Muscle layer of duodenum (tissue), 2 donors: Measurements from ENCODE around the gene DGCR2.
"Not testable (repeated sequence)": the region's sequence is repeated elsewhere in the genome, so short reads cannot be mapped to it uniquely, and the experiment has no call there.

Experiments
- H3K27ac ChIP-seq: one replicate; pipeline ENCODE4 v1.7.0; 2013; ENCODE audit warnings: mild to moderate bottlenecking, low read length
- H3K27me3 ChIP-seq: one replicate; pipeline ENCODE4 v1.7.0; 2013; ENCODE audit warnings: low read depth, mild to moderate bottlenecking, control low read depth, low read length
- H3K36me3 ChIP-seq, 2 donors: one replicate each; pipeline ENCODE4 v1.7.0; 2013; ENCODE audit warnings: low read length in 2 of 2, control low read depth in 1 of 2, mild to moderate bottlenecking in 1 of 2; ENCODE audit not compliant: insufficient read depth in 2 of 2, control insufficient read depth in 1 of 2
- H3K4me1 ChIP-seq, 2 donors: one replicate each; pipeline ENCODE4 v1.7.0; 2013; ENCODE audit warnings: low read length in 2 of 2, mild to moderate bottlenecking in 2 of 2, control low read depth in 1 of 2, moderate library complexity in 1 of 2; ENCODE audit not compliant: insufficient read depth in 2 of 2, control insufficient read depth in 1 of 2
- H3K4me3 ChIP-seq, 2 donors: one replicate each; pipeline ENCODE4 v1.7.0; 2013; ENCODE audit warnings: low read length in 2 of 2, low read depth in 1 of 2, mild to moderate bottlenecking in 1 of 2
- H3K9me3 ChIP-seq, 2 donors: one replicate each; pipeline ENCODE4 v1.7.0; 2013; ENCODE audit warnings: low read length in 2 of 2, control low read depth in 1 of 2, mild to moderate bottlenecking in 1 of 2; ENCODE audit not compliant: control insufficient read depth in 1 of 2
- donor health status: healthy.

The DGCR2 gene

GRCh38 chr22:19088866-19089595, 33.2 kb downstream of the DGCR2 start:
- Histone ChIP-seq H3K4me1 (peaks cover 0 to 8% of the 10 kb centered on the region in 2 donors), H3K27me3 (no peaks in the 10 kb centered on the region), H3K36me3 (peaks cover 4 to 14% of the 10 kb centered on the region in 2 donors), H3K4me3 (no peak overlapping the region), H3K9me3 (no peaks in the 10 kb centered on the region), H3K27ac (no peak overlapping the region)

- Histone ChIP-seq H3K9me3 (no peaks in the 10 kb centered on the region), H3K4me1 (peaks cover 0 to 8% of the 10 kb centered on the region in 2 donors), H3K4me3 (no peak overlapping the region), H3K36me3 (peaks cover 4 to 14% of the 10 kb centered on the region in 2 donors), H3K27me3 (no peaks in the 10 kb centered on the region), H3K27ac (no peak overlapping the region)
These were observed 35.3 kb downstream of the DGCR2 start for GRCh38 chr22:19086896-19087295.

- H3K27me3 ChIP-seq = no peaks in the 10 kb centered on the region
- no peak overlapping the region for H3K27ac ChIP-seq
These were observed 35.8 kb downstream of the DGCR2 start for GRCh38 chr22:19086417-19086816.

GRCh38 chr22:19085233-19085718, 36.9 kb downstream of the DGCR2 start:
- peaks cover 12 to 14% of the 10 kb centered on the region in 2 donors for H3K36me3 ChIP-seq
- peaks cover 0 to 8% of the 10 kb centered on the region in 2 donors for H3K4me1 ChIP-seq
- no peak overlapping the region for H3K27ac ChIP-seq
- H3K4me3 ChIP-seq = peak overlapping the region in 1 of 2 donors; percentile 9
- H3K9me3 ChIP-seq = no peaks in the 10 kb centered on the region
- no peaks in the 10 kb centered on the region for H3K27me3 ChIP-seq

More at GRCh38 chr22:19086417-19086816, 35.8 kb downstream of the DGCR2 start:
- peaks cover 4 to 14% of the 10 kb centered on the region in 2 donors for H3K36me3 ChIP-seq
- H3K4me1 ChIP-seq = peaks cover 0 to 8% of the 10 kb centered on the region in 2 donors
- H3K4me3 ChIP-seq = no peak overlapping the region
- no peaks in the 10 kb centered on the region for H3K9me3 ChIP-seq

GRCh38 chr22:19084586-19084985, 37.6 kb downstream of the DGCR2 start:
- not testable (repeated sequence) for H3K4me1 ChIP-seq, H3K9me3 ChIP-seq, H3K27ac ChIP-seq

GRCh38 chr22:19084126-19084525, 38.1 kb downstream of the DGCR2 start:
- H3K4me1 ChIP-seq, H3K4me3 ChIP-seq, H3K27ac ChIP-seq, H3K27me3 ChIP-seq, H3K9me3 ChIP-seq: not testable (repeated sequence)
- peaks cover 14 to 20% of the 10 kb centered on the region in 2 donors for H3K36me3 ChIP-seq

More at GRCh38 chr22:19084586-19084985, 37.6 kb downstream of the DGCR2 start:
- not testable (repeated sequence) for H3K27me3 ChIP-seq, H3K4me3 ChIP-seq
- peaks cover 14 to 17% of the 10 kb centered on the region in 2 donors for H3K36me3 ChIP-seq

- H3K27ac ChIP-seq = no peak overlapping the region
- H3K36me3 ChIP-seq = peaks cover 1 to 20% of the 10 kb centered on the region in 2 donors
- H3K27me3 ChIP-seq = no peaks in the 10 kb centered on the region
- H3K4me3 ChIP-seq = no peak overlapping the region
- no peaks in the 10 kb centered on the region for H3K9me3 ChIP-seq
- H3K4me1 ChIP-seq = peaks cover 0 to 8% of the 10 kb centered on the region in 2 donors
These were observed 39.4 kb downstream of the DGCR2 start for GRCh38 chr22:19082793-19083192.

GRCh38 chr22:19082101-19082500, 40.1 kb downstream of the DGCR2 start:
- peaks cover 0 to 20% of the 10 kb centered on the region in 2 donors for H3K36me3 ChIP-seq
- H3K27ac ChIP-seq = no peak overlapping the region
- peaks cover 0 to 8% of the 10 kb centered on the region in 2 donors for H3K4me1 ChIP-seq
- H3K9me3 ChIP-seq = no peaks in the 10 kb centered on the region
- no peak overlapping the region for H3K4me3 ChIP-seq
- H3K27me3 ChIP-seq = no peaks in the 10 kb centered on the region

- Histone ChIP-seq H3K36me3 (peaks cover 0 to 16% of the 10 kb centered on the region in 2 donors), H3K4me1 (peaks cover 0 to 8% of the 10 kb centered on the region in 2 donors), H3K27ac (no peak overlapping the region), H3K9me3 (no peaks in the 10 kb centered on the region), H3K27me3 (no peaks in the 10 kb centered on the region), H3K4me3 (no peak overlapping the region)
These were observed 40.9 kb downstream of the DGCR2 start for GRCh38 chr22:19081351-19081750.

GRCh38 chr22:19080853-19081252, 41.4 kb downstream of the DGCR2 start:
- Histone ChIP-seq H3K27me3 (no peaks in the 10 kb centered on the region), H3K4me3 (no peak overlapping the region), H3K4me1 (peaks cover 0 to 8% of the 10 kb centered on the region in 2 donors), H3K36me3 (peaks cover 0 to 16% of the 10 kb centered on the region in 2 donors), H3K9me3 (no peaks in the 10 kb centered on the region), H3K27ac (no peak overlapping the region)

GRCh38 chr22:19079691-19080090, 42.5 kb downstream of the DGCR2 start:
- no peaks in the 10 kb centered on the region for H3K4me1 ChIP-seq
- H3K36me3 ChIP-seq = peaks cover 0 to 16% of the 10 kb centered on the region in 2 donors
- no peaks in the 10 kb centered on the region for H3K9me3 ChIP-seq
- no peaks in the 10 kb centered on the region for H3K27me3 ChIP-seq
- no peak overlapping the region for H3K4me3 ChIP-seq
- no peak overlapping the region for H3K27ac ChIP-seq
